ENCODE measurements around the gene MAP6.

MAP6 gene

DNA sequence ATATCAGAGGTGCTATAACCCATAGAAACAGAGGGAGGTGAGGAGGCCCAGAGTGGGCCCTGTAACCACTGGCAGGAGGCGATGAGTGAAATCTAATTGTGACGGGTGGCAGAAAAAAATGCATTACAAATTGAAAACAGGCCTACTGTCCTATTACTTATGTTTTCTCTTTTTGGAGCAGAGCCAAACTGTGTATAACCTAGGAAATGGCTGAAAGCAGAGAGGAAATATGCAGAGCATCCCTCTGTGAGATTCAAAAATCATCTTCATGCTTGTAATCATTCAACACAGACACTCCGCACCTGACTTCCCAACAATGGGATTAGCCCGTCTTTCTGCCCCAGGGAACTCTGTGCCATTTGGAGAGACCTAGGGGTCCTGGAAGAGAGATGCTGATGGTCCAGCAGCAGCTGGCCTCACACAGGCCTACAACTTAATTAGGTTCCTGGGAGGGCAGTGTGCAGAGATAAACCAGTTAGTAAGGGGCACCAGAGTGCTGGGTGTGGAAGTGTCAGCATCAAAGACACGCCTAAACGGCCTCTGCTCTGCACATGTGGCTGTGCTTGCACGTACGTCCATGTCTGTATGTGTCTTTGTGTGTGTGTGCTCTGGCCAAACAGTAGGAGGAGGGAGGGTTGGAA is 41.8 kb downstream of the MAP6 start:
- no peak for DNase-seq

DNA sequence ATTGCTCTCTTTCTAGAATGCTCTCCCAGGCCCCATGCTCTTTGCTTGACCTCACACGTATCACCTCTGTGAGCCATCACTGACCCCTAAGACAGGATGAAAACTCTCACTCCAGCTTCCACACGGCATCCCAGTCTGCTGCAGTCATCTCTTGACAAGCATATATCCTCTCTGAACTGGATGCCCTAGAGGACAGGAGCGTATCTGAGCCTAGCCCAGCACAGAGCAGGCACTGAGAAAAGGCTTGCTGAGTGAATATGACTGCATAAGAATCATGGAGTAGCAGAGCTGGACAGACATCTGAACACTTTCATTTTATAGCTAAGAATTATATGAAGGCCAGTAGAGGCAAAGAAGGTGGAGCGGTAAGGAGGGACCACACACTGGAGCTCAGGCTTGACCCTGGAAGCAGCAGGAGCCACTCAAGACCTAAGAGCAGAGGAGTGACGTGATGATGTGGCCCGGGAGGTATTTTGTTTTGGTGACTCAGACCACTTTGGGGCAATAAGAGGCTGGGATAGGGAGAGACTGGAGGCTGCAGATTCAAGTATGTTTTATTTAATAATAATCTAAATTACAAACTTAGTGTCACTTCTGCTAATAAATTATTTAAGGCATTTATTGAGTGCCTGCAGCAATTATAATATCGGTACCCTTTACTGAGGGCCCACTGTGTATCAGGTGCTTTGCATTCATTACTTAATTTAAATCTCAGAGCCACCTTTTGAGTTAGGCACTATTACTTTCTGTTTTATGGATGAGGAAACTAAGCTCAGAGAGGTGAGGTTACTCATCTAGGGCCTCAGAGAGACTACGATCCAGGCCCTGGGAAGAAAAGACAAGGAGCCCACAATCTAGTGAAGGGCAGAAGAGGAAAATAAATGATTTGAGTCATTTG is 42.6 kb downstream of the MAP6 start:
- no peak for DNase-seq

DNA sequence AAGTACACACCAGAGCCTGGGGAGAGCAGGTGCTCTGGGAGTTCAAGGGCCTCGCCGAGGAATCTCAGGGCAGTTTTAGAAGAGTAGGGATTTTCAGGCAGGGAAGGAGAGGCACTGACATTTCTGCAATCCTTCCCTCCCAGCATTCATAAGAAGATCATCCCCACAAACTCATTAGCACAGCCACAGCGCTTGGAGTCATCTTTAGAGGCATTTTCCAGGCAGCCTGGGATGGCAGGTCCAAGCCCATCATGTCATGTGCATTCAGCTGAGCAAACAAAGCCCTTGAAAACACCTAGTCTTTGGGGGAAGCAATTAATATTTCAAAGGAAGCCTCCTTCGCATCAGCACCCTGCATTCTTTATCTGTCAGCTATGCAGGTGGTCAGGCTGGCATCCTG is 43.8 kb downstream of the MAP6 start:
- DNase-seq = no peak

DNA sequence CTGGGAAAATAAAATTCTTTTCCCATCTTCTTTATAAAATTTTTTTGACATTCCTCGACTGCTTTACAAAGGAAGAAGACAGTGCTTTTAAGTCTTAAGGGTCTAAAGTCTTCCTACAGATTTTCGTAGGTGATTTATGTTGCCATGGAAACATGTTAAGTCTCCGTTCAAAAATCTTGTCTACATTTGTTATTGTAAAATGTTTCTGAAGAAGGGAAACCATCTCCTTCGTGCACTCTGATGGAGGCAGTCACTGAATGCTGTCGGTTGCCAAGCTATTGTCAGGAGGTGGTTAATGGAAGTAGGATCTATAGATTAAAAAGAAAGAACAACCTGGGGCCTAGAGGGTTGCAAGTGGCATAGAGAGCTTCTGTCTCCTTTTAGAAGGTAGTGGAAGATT is 52.6 kb downstream of the MAP6 start:
- DNase-seq = no peak

DNA sequence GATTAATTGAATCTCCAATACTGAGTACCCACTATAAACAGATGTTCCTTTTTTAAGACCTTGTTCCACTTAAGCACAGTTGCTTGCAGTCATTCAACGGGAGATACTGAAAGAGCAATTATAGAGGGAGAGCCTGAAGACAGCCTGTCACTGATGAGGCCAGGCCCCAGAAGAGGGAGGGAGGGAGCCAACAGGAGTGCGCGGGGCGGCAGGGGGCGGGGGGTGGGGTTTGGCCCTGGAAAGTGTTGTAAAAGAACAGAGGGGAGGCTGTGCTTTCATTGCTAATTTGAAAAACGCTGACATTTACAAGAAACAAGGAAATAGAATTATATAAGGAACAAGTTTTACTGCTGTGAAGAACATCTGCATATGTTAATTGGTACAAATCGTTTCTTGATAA is 53.1 kb downstream of the MAP6 start:
- no peak for DNase-seq

DNA sequence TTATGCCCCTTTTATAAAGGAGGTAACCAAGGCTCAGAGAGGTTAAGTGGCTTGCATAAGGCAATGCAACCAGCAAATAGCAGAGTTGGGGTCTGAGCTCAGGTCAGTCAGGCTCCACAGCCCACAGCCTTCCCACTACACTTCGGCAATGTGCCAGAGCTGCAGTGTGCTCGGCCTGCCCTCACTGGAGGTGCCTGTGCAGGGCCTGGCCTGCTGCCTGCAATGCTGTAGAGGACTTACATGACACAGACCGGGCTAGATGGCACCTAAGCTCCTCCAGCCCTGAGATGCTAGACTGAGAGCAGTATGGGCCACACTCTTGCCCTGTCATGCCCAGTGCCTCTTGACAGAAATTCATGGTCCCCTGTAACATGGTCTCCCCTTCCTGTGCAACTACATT is 57.0 kb downstream of the MAP6 start:
- no peak for DNase-seq

DNA sequence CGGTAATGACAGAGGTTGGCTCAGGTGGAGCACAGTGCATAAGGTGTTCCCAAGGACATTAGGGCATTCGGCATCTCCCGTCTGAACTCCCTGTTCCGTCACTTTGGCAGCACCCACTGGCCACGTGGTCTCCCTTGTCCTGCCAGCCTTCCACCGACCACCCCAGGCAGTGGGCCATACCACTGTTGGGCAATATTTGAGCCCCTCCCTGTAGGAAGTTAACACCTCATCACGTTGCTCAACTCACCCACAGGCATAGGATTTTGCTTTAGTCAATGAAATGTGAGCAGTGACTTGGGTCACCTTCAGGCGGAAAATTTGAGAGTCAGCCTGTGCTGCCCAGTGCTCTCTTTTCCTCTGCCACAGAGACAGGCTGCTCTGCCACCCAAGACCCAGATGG is 62.7 kb downstream of the MAP6 start:
- no peak for DNase-seq

DNA sequence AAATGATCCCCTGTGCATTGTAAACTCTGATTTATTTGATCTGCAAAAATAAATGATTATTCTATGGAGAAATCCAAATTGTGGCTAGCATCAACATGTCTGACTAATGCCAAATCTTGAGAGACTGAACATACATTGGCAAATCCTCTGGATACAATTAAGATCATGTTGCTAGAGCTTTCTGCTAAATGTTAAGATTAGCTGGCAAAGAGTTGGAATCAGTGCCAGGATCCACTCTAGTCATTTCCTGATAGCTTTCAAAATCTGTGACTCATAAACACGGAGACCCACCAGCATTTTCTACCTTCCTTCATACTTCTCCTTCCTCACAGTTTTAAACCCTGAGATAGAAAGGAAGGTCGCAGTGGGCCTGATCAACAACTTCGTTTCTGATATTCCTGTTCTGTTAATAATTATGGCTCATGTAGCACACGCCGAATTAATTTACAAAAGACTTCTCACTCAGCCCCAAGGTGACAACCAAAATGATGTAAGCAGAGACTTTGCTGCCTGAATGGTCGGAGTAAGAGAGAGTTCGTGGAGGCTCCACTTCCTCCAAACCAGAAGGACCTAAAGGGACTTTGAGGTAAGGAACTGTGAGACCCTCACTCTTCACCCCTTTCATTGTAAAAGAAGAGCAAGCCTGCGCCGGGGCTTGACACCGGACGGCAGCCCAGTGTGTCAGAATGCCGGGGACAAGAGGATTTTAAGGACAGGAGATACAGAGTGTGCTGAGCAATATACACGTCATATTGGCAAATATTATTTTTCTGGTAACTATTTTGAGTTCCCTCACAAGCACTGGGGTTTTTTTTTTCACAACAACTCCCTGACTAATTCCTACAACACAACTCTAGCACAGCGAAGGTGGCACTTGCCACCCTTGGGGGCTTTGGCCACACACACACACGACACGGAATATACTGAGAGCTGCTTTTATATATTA is 64.8 kb downstream of the MAP6 start:
- DNase-seq = no peak

DNA sequence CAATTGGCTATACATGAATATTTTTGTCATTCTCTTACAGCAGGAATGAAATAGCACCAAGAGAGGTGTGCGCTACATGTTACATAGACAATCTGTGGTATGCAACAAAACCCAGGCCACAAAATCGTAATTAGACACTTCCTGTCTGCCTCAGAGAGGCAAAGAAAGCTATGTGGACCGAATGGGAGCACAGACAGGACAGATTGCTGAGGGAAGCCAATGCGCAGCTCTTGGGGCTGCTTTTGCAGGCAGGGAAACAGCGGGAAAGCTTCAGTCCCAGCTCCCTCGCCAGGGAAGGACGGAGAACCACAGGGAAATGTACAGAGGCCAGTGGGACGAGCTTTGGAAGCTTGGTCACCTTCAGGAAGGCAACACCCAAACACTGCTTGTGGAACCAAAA is 65.9 kb downstream of the MAP6 start:
- no peak for DNase-seq

DNA sequence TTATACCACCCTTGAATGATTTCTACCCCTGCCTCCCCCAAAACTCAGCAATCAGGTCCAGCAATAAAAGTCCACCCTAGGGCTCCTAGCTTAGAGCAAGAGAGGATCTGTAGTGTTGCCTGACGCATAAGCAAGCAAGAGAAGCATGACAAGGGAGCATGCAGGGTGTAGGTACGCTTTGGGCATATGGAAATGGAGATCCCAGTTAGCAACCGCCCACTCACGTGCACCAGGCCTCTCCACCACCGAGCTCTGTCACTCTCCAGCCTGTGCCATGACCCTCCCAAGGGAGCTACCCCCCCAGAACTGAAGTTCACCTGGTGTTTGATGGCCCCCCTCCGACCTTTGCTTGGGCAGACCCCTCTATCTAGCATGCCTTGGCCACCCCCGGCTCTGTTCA is 67.3 kb downstream of the MAP6 start:
- no peak for DNase-seq

DNA sequence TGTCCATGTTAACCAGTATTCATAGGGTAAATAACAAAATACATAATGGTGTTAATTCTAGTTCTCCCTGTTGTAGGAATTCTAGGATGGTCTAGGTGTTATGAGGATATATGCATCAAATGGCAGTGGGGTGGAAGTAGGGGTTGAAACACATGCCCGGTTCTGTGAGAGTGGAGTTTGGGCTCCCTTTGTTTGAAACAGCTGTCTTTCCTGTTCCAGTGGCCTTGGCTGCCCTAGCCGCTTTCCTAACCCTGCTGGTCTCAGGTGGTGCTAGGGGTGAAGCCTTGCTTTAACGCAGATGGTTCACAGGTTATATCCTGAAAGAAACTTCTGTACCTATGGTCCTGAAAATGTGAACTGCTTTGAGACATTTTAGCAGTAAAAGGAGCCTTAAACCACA is 68.5 kb downstream of the MAP6 start:
- no peak for DNase-seq

DNA sequence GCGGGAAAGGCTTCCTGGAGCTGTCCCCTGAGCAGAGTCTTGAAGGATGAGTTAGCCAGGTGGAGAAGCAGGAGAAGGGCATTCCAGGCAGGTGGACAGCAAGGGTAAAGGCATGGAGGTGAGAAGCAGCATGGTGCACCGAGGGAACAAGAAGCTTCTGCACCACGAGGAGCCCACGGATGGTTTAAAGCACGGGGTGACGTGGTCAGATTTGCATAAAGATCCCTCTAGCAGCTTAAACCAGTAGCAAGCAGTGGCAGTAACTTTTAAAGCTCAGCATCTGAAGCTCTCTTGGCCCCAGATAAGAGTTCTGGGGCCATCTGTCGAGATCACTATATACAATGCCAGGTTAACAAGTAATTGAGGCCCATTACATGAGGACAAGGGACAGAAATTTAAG is 69.9 kb downstream of the MAP6 start:
- DNase-seq = no peak

DNA sequence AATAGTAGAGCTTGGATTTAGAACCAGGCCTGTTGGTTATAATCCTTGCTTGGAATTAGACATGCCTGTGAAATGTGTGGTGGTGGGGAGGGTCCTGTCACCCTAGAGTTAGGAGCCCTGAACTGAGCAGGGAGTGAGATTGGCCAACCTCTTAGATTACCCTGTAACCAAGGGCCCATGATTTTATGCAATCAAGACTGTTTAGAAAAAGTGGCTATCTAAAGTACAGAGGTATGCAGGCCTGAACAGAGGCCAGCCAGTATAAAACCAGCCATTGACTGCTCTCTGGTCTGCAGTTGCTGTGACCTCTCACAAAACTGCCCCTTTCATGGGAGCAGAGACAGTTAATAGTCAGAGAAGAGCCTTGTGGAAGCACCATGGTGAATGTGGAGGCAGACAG is 70.6 kb downstream of the MAP6 start:
- DNase-seq = no peak

DNA sequence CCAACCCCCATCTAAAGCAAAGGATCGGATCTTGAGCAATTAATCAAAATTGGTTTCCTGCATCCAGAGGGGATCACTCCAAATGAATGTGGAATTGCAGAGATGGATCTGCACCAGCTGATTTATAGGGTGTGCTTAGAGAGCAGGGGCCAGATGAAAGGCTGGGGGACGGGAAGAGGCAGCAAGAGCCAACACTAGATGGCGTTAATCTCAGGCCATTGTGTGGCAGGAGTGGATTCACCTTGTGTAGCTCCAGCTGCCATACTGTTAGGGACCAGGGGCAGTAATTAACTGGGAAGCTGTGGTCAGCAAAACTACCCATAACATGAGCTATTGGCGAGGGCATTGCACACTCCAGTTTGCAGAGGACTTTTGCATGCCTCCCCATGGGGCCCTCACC is 71.2 kb downstream of the MAP6 start:
- DNase-seq = no peak

DNA sequence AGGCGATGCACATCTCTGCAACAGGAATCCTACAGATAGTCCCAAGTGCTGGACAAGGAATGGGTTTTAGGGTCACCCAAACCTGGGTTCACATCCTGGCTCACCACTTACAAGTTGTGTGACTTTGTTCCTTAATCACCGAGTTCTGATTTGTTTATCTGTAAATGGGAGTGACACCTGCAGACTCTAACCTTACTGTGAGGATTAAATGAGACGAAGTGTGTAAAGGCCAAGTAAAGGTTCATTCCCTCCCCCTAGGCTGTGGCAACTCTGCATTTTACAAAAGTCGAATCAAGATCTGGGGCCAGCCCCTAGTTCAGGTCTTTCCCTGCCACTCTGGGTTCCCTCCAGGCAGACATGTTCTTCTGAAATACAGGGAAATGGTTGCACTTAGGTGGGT is 71.9 kb downstream of the MAP6 start:
- DNase-seq = no peak

DNA sequence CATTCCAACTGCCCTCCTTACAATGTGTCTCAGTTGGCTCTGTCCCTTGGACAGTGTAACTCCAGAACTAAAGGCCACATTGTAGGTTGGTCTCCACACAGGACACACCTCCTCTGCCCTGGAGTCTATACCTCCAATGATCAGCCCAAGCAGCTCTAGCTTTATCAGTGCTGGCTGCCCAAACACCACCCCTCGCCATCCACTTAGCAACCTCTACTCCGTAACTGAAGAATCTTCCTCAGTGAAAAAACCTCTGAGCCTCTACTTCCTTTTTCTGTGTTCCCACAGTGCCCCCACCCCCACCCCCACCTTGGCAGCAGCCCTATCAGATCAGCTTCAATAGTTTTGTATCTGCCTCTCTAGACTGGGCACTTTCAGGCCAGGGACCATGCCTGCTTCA is 73.4 kb downstream of the MAP6 start:
- DNase-seq = no peak

DNA sequence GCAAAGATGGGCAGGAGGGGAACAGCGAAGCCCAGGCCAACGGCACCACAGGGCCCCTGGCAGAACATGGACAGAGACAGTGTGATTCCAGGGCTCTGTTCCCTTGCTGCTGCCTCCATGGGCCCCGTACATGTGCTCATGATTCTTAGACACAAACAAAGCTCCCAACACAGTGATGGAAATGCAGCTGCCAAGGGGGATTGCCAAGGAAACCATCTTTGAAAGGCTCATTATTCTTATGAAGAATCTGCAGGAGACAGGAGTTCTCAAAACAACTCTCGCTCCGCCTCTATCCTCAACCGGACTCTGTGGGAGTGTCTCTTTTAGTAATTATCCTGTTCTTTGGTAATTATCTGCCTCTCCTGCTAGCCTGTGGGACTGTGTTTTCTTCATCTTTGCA is 74.6 kb downstream of the MAP6 start:
- DNase-seq = no peak

DNA sequence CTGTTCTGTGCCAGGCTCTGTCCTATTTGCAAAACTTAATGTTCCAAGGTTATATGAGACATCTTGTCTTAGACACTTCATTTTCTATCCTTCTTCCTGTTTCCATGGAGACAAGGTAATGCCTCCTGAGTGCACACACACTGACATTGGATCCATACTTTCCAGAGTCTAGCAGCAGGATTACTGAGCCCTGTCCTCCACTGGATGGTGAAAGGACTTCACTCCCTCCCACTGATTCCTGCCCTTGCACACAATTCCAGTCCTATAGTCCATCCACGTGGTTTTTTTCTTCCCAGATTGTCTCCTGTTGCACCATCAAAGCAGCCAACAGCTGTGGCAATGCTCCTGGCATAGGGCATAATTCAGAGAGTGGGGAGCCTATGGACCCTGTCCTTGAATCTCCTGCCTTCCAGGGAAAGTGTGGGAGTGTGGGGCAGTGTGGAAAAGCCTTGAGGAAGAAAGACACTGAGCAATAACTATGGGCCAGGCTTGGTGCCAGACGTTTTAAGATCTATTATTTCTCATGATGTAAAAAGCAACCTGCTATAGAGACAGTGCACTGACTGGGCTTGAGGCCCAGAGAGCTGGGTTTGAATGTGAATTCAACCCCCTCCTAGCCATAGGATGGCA is 75.4 kb downstream of the MAP6 start:
- no peak for DNase-seq

DNA sequence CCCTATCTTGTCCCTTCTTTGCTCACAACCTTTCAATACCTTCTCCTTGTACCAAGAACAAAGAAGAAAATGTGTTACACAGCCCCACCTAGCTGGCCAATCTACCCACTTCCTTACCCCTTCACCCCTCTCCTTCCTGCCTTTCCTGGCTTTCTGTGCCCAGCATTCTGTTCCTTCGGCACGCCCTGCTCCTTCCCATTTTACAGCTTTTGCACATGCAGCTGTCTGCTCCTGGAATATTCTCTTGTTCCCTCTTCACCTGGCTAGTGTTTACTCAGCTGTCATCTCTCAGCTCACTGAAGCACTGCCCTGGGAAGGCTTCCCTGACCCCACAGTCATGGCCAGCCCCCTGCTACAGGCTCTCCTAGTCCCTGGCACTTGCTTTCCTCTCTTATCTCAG is 76.1 kb downstream of the MAP6 start:
- no peak for DNase-seq

DNA sequence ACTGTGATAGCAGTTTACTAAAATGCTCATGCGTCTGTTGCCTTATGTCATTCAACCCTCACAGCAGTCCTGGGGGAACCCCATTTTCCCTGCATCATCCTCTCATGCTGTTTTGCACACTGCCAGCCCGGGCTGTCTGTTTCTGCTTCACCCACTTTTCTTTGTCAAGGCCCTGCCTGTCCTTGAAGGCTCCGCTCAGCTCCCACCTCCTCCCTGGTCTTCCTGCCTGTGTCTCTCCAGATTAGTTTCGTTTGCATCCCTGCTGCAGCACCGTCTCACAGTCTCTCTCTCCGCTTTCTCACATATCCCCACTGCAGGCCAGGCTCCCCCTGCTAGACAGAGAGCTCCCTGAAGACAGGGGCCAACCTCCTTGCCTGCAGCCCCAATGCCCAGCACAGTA is 76.9 kb downstream of the MAP6 start:
- no peak for DNase-seq

DNA sequence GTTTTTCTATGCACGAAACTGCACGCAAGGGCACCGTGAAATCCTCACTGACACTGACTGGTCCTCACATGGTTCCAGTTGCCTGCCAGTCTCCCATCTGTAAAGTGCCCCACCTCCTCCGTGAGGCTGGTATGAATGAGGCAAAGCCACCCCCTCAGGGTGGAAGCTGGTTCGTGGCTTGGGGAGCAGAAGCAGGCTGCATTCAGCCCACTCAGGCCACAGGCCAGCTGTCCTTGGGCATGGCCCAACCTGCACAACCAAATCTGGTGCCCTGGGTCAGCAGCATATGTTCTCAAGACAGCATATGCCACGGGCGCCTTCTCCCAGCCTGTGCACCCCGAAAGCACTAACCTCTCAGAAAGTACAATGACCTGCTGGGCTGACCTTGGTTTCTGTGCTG is 77.5 kb downstream of the MAP6 start:
- DNase-seq = no peak

DNA sequence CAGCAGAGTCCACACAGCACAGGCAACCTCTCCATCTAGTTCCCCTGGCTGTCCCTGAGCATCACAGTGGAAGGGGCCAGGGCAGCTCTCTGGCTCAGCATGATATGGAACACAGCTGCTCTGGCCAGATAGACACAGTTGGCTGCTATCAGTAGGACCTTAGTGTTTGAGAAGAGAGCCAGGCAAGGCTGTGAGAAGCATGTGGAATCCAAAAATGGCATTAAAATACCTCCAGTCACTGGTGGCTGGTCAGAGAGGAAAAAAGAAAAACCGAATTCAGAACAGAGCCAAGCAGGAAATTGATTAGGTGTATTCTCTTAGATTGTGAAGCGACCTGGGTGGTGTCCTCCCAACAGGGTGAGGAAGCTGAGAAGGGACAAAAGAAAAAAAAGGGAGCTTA is 78.9 kb downstream of the MAP6 start:
- no peak for DNase-seq

DNA sequence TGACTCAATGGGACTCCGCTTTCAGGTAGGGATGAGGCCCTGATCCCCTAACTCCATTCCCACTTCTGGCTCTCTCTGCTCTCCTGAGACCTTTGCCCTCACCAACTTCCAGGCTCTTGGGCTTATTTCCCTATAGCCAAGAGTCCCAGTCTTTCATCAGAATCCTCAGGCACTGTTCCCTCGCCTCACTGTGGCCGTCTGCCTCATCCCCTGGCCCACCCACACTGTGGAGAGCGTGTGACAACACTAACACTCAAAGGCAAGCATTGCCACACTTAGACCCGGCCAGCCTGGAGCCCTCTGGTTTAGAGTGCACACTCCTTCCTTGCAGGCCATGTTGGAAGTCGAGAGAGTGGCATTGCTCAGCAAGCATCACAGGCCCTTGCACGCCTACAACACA is 79.8 kb downstream of the MAP6 start:
- no peak for DNase-seq

All from activated CD4-positive, alpha-beta T cell treated with anti-CD3 and anti-CD28 coated beads, Interleukin-2, amount 50 U/mL, for 4 hours (primary cell).